Measurements from ENCODE around the gene ASTL.

ASTL gene

DNA sequence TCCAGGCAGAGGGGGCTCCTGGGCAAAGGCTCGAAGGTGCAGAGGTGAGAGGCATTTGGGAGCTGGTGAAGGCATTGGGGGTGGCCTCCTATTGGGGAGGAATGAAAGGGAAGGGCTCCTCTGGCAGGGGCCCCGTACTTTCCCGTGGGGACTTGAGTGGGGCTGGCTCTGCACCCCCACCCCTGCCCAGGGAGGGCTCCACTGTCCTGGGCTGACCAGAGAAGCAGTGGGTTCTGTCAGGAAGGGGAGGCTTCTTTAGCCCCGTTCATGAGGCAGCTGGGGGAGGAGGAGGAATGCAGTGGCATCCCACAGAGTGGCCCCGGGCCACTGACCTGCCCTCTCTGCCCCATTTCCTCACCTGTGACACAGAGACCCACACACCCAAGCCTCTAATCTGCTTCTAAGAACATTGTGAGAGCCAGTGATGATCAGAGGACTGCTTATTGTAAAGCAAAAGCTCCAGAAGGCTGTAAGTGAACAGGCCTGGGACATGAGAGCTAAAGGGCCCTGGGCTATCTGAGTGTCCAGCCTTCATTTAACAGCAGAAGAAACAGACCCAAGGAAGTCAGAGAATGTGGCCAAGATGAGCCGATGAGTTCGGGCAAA lies 65.0 kb downstream of the ASTL start:
- H3K36me3 ChIP-seq (ENCODE audit: low read length), result no peaks in the 10 kb centered on the region
- TF ChIP-seq EZH2phosphoT487 (conservative IDR thresholded peaks at IDR 0.05; ENCODE audit: low read length), result no peak
- TF ChIP-seq, protein P1, sequence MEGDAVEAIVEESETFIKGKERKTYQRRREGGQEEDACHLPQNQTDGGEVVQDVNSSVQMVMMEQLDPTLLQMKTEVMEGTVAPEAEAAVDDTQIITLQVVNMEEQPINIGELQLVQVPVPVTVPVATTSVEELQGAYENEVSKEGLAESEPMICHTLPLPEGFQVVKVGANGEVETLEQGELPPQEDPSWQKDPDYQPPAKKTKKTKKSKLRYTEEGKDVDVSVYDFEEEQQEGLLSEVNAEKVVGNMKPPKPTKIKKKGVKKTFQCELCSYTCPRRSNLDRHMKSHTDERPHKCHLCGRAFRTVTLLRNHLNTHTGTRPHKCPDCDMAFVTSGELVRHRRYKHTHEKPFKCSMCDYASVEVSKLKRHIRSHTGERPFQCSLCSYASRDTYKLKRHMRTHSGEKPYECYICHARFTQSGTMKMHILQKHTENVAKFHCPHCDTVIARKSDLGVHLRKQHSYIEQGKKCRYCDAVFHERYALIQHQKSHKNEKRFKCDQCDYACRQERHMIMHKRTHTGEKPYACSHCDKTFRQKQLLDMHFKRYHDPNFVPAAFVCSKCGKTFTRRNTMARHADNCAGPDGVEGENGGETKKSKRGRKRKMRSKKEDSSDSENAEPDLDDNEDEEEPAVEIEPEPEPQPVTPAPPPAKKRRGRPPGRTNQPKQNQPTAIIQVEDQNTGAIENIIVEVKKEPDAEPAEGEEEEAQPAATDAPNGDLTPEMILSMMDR (IDR thresholded peaks at IDR 0.05; ENCODE audit: insufficient read depth, low read length, poor library complexity, severe bottlenecking), result no peak

More for the DNA sequence above, 65.0 kb downstream of the ASTL start:
- Histone ChIP-seq H2AFZ (ENCODE audit: low read depth, low read length, severe bottlenecking) (no peak overlapping the region), H4K20me1 (ENCODE audit: low read depth, low read length) (no peaks in the 10 kb centered on the region), H3K9me3 (ENCODE audit: insufficient read depth, low read length) (no peaks in the 10 kb centered on the region), H3K4me2 (ENCODE audit: low read depth, low read length, poor library complexity, severe bottlenecking) (no peak overlapping the region), H3K27me3 (ENCODE audit: low read length) (no peaks in the 10 kb centered on the region), H3K9ac (ENCODE audit: low read length) (no peak overlapping the region), H3F3A (ENCODE audit: insufficient read depth) (no peaks in the 10 kb centered on the region), H3K9me2 (replicated peaks; ENCODE audit: insufficient read depth, low read length) (no peaks in the 10 kb centered on the region), H3K27ac (ENCODE audit: low read depth, low read length) (no peak overlapping the region), H3K4me3 (ENCODE audit: insufficient read depth, low read length, poor library complexity, severe bottlenecking) (no peak overlapping the region), H3K79me2 (ENCODE audit: insufficient read depth, low read length) (no peaks in the 10 kb centered on the region)
